Common myeloid progenitor, CD34-positive (primary cell): ENCODE data around the gene MRPS5.

Experiments
- CTCF ChIA-PET: fragments of 350-600 bp; sonication (Branson Sonifier 250); formaldehyde crosslinking; loops from one replicate; lab custom pipeline; 2021; ENCODE audit warnings: antibody characterized with exemption; lab: Charles Lee
- POLR2A ChIA-PET: fragments of 350-600 bp; sonication (Branson Sonifier 250); formaldehyde crosslinking; loops from one replicate; lab custom pipeline; 2021; ENCODE audit warnings: antibody characterized with exemption; lab: Charles Lee
- DNase-seq, 3 donors: peaks; one replicate each; pipeline versions ENCODE4 v3.0.0 to v3.0.0-alpha.2; 2013
- H3K27ac ChIP-seq, 2 experiments: 1 replicate in 1 of 2; 2 replicates in 1 of 2; pipeline ENCODE4 v1.7.0; 2013; ENCODE audit warnings: inconsistent platforms in 2 of 2, low read length in 2 of 2, mild to moderate bottlenecking in 2 of 2, low read depth in 1 of 2, moderate library complexity in 1 of 2; ENCODE audit not compliant: severe bottlenecking in 2 of 2, insufficient read depth in 1 of 2, poor library complexity in 1 of 2
- H3K27me3 ChIP-seq, 5 experiments: replicated peaks in 2 of 5; 1 replicate in 3 of 5; 2 replicates in 2 of 5; pipeline versions ENCODE4 v1.6.1 to v1.7.0; 2013; ENCODE audit warnings: low read length in 4 of 5, mild to moderate bottlenecking in 2 of 5, moderate library complexity in 2 of 5, inconsistent platforms in 1 of 5; ENCODE audit not compliant: insufficient read depth in 5 of 5, control insufficient read depth in 4 of 5
- H3K36me3 ChIP-seq, 4 experiments: 1 replicate in 2 of 4; 2 replicates in 2 of 4; pipeline versions ENCODE4 v1.6.1 to v1.7.0; 2013; ENCODE audit warnings: low read length in 3 of 4, control low read depth in 1 of 4, mild to moderate bottlenecking in 1 of 4; ENCODE audit not compliant: control insufficient read depth in 4 of 4, insufficient read depth in 4 of 4
- H3K4me1 ChIP-seq, 4 experiments: 1 replicate in 3 of 4; 2 replicates in 1 of 4; pipeline versions ENCODE4 v1.6.1 to v1.7.1; 2013; ENCODE audit warnings: low read length in 3 of 4, mild to moderate bottlenecking in 3 of 4, control low read depth in 1 of 4, inconsistent platforms in 1 of 4, moderate library complexity in 1 of 4; ENCODE audit not compliant: control insufficient read depth in 4 of 4, insufficient read depth in 4 of 4; ENCODE audit errors: control extremely low read depth in 1 of 4
- H3K4me3 ChIP-seq, 7 experiments: 1 replicate in 4 of 7; 2 replicates in 3 of 7; pipeline versions ENCODE4 v1.5.1 to v1.7.0; 2013; ENCODE audit warnings: mild to moderate bottlenecking in 7 of 7, low read length in 6 of 7, moderate library complexity in 6 of 7, inconsistent platforms in 2 of 7, low read depth in 2 of 7, control low read depth in 1 of 7; ENCODE audit not compliant: insufficient read depth in 4 of 7, control insufficient read depth in 1 of 7; ENCODE audit errors: extremely low read depth in 1 of 7
- H3K9me3 ChIP-seq, 5 experiments: 1 replicate in 4 of 5; 2 replicates in 1 of 5; pipeline versions ENCODE4 v1.6.1 to v1.7.1; 2013; ENCODE audit warnings: low read length in 4 of 5, mild to moderate bottlenecking in 2 of 5, inconsistent platforms in 1 of 5, low read depth in 1 of 5, moderate library complexity in 1 of 5; ENCODE audit not compliant: control insufficient read depth in 4 of 5, insufficient read depth in 2 of 5; ENCODE audit errors: control extremely low read depth in 1 of 5
- WGBS: methylation state at CpG from one replicate; pipeline ENCODE4 v1.1.5; 2013; ENCODE audit not compliant: insufficient coverage; 5-methylcytosine and 5-hydroxymethylcytosine counted together

MRPS5 gene

DNA sequence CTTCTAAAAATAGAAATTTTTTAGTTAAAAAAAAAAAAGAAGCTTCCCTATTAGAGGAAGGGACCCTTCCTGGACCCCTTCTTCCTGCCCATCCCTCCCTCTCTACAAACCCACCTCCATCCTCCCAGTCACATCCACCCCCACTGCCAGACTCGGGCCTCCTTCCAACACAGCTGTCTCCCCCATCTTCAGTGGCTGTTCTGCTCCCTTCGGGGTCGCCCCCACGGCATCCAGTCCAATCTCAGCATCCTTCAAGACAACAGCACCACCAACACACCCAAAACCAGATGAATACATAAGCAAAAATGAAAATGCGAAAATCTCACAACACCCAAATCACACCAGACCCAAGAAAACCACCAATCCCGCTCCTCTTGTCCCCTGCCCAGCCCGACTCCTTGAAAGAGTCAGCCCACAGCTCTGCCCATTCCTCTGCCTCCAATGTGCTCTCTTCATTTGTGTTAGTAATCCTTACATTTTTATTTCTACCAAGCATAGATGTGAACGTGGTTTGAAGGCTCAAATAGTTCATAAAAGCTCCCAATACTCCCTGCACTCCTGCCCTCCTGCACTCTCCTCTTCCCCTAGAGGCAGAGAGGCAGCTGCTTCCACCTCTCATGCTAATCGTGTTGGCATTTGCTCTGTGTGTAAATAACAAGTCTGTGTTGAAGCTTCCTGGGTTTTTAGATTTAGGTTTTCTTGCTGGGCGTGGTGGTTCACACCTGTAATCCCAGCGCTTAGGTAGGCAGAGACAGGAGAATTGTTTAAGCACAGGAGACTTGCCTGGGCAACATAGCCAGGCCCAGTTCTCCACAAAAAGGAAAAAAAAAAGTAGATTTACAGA is 59.1 kb downstream of the MRPS5 start:
- ChIA-PET CTCF (interaction anchor here (1.5 to 3.8 kb wide), 4 partner anchors 9 to 58 kb away, joined by 4 to 21 read pairs (median 8); partner anchors contain the start of gene MRPS5), POLR2A (interaction anchor here (0.6 kb wide), 1 partner anchor 76 kb away, joined by 3 read pairs; no protein-coding TSS in a partner anchor)
- Histone ChIP-seq H3K36me3 (no peaks in the 10 kb centered on the region), H3K27ac (no peak overlapping the region), H3K4me1 (no peaks in the 10 kb centered on the region), H3K27me3 (no peaks in the 10 kb centered on the region), H3K4me3 (no peak overlapping the region), H3K9me3 (no peaks in the 10 kb centered on the region)
- 88% methylated on average over 6 of the region's 11 CpGs for WGBS
- no peak for DNase-seq

DNA sequence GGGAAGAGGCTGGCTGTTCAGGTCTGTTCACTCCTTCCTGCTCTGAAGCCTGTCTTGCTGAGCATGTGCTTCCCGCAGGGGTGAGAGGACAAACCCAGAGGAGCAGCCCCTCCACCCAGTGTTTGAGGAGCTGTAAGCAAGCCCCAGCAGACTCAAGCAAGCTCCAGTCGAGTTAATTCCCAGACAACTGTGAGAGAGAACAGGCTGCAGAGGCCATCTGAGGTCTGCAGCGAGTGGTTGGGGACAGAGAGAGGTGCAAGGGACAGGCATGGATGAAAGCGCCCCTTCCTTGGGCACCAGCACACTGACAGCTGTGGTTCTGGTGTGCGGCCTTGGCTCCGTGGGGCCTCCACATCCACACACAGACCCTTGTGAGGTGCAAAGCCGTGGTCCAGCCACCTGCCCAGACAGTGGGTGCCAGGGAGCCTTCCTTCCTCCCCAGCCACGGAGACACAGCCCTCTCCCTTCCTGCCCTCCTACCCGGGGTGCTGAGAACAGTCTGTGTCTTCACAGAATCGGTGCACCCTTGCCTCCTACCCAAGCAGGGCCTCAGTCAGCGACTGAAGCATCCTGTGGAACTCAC is 59.9 kb downstream of the MRPS5 start:
- Histone ChIP-seq H3K36me3 (no peaks in the 10 kb centered on the region), H3K4me1 (no peaks in the 10 kb centered on the region), H3K9me3 (no peaks in the 10 kb centered on the region), H3K27ac (no peak overlapping the region), H3K4me3 (no peak overlapping the region), H3K27me3 (no peaks in the 10 kb centered on the region)
- WGBS: 78% methylated on average over 10 of the region's 11 CpGs
- ChIA-PET CTCF (interaction anchor here (1.5 to 3.8 kb wide), 2 partner anchors 14 to 18 kb away, joined by 4 to 21 read pairs; no protein-coding TSS in a partner anchor), POLR2A (no interaction called here)
- no peak for DNase-seq

DNA sequence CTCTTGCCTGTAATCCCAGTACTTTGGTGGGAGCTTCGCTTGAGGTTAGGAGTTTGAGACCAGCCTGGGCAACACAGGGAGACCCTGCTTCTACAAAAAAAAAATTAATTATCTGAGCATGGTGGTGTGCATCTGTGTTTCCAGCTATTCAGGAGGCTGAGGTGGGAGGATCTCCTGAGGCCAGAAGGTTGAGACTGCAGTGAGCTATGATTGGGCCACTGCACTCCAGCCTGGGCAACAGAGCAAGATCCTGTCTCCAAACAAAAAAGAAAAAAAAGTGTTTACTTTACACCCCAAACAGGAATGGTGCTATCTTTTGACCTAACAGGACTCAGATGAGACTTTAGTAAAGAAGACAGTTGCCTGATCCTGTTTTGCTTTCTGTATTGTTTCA is 60.5 kb downstream of the MRPS5 start:
- Histone ChIP-seq H3K36me3 (no peaks in the 10 kb centered on the region), H3K4me1 (no peaks in the 10 kb centered on the region), H3K4me3 (no peak overlapping the region), H3K9me3 (no peaks in the 10 kb centered on the region), H3K27me3 (peaks cover 0 to 2% (median 0%) of the 10 kb centered on the region in 5 experiments), H3K27ac (no peak overlapping the region)
- no peak for DNase-seq
- WGBS: 83% methylated on average over 1 of the region's 1 CpG
- ChIA-PET CTCF (interaction anchor here (3.8 kb wide), 1 partner anchor 15 kb away, joined by 21 read pairs; no protein-coding TSS in a partner anchor), POLR2A (no interaction called here)

DNA sequence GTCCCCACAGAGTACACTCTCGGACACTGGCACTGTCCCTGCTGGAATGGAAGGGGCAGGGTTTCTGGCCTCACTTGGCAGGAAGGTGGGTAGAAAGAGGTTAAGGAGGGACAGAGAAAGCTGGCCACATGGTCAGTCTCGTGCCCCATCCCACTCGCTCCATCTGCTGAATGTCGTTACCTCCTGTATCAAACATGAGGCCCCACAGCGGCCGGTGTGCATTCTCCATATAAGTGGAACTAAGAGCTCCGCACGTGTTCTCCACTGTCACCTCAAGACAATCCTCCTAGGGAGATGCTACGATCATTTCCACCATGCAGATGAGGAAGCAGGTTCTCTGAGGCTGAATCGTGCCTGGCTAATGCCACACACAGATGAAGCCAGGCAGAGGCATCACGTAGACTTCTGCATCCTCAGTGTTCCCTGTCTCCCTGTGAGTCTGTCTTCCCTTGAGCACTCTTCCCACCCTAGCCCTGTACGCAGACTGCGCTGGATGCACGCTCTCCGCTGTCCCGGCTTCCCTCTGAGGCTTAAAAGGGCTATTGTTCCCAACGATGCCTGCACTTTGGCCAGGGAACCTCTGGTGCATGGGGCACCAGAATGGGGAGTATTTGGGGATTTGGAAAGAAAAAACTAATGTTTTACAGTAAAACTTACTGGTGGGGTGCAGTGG is 61.0 kb downstream of the MRPS5 start:
- CTCF ChIA-PET: no interaction called here
- no peaks in the 10 kb centered on the region for H3K4me1 ChIP-seq
- H3K27ac ChIP-seq: no peak overlapping the region
- POLR2A ChIA-PET: no interaction called here
- no peak overlapping the region for H3K4me3 ChIP-seq
- no peak for DNase-seq
- WGBS: 99% methylated on average over 15 of the region's 17 CpGs
- peaks cover 0 to 8% (median 0%) of the 10 kb centered on the region in 5 experiments for H3K27me3 ChIP-seq
- no peaks in the 10 kb centered on the region for H3K36me3 ChIP-seq
- H3K9me3 ChIP-seq: no peaks in the 10 kb centered on the region

- no peaks in the 10 kb centered on the region for H3K36me3 ChIP-seq
- CTCF ChIA-PET: no interaction called here
- DNase-seq: no peak
- H3K4me1 ChIP-seq: no peaks in the 10 kb centered on the region
- WGBS: 94% methylated on average over 9 of the region's 12 CpGs
- no peak overlapping the region for H3K4me3 ChIP-seq
- H3K9me3 ChIP-seq: no peaks in the 10 kb centered on the region
- peaks cover 0 to 9% (median 0%) of the 10 kb centered on the region in 5 experiments for H3K27me3 ChIP-seq
- POLR2A ChIA-PET: no interaction called here
- no peak overlapping the region for H3K27ac ChIP-seq
These were observed 61.8 kb downstream of the MRPS5 start for GRCh38 chr2:95059656-95060370.

DNA sequence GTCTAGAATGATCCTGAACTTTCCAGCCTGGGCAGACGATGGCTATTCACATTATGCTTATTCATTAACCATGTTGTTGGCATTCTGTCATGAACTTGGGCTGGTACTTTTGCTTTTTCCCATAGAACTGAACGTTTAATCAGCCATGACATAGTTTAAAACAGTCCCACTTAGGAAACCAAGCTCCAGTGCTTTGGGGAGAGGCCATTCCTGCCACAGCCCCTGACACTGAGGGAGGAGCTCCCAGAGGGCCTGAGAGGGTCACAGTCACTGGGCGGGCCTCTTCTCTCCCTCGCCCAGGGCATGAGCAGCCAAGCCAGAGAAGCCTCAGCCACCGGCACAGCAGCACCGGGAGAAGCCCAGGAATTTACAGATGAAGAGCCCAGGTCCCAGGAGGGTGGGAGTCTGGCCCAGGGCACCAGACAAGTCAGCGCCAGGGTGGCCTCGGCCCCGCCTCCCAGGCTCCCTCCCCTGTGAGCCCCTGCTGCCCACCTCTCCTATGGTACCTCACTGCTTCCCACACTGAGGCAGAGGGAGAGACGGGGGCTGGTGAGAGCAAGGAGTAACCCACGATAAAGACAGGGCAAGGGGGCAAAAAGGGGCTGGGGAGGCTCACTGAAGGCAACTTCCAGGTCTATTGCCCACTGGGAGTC is 62.5 kb downstream of the MRPS5 start:
- POLR2A ChIA-PET: no interaction called here
- H3K27me3 ChIP-seq: peaks cover 0 to 9% (median 0%) of the 10 kb centered on the region in 5 experiments
- 95% methylated on average over 9 of the region's 11 CpGs for WGBS

More for the DNA sequence above, 62.5 kb downstream of the MRPS5 start:
- Histone ChIP-seq H3K4me1 (peaks cover 0 to 1% (median 0%) of the 10 kb centered on the region in 4 experiments), H3K9me3 (no peaks in the 10 kb centered on the region), H3K4me3 (no peak overlapping the region), H3K27ac (no peak overlapping the region), H3K36me3 (no peaks in the 10 kb centered on the region)
- CTCF ChIA-PET: no interaction called here
- no peak for DNase-seq
